Fibroblast of lung (primary cell): Measurements from ENCODE around the gene OGFOD2.

ENCODE experiments used
- CTCF ChIP-seq, 2 donors: IDR thresholded peaks in 1 of 2; conservative IDR thresholded peaks in 1 of 2; 1 replicate in 1 of 2; 2 replicates in 1 of 2; pipeline ENCODE4 v1.5.1; 2011 to 2012; ENCODE audit warnings: low read length in 2 of 2, control low read depth in 1 of 2, inconsistent platforms in 1 of 2, low read depth in 1 of 2, mild to moderate bottlenecking in 1 of 2
- EZH2 ChIP-seq: IDR thresholded peaks from 2 replicates; pipeline ENCODE4 v1.5.1; 2012; ENCODE audit warnings: low read length, control low read depth, mild to moderate bottlenecking; ENCODE audit errors: missing control alignments

DNA sequence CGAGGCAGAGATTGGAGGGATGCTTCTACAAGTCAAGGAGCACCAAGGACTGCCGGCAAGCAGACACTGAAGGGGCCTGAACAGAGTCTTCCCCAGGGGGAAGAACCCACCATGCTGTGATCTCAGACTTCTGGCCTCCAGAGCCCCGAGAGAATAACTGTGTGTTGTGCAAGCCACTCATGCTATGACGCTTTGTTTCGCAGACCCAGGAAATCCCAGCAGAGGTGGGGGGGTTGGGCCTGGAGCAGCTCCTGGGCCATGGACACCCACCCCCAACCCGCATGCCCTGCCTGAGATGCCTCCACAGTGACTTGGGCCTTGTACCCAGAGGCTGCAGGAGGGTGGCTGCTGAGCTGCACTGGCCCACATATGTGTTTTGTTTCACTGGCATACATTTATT lies 36.7 kb downstream of the OGFOD2 start:
- TF ChIP-seq EZH2 (no peak), CTCF (conservative IDR thresholded peaks at IDR 0.05 in 1 of 2, IDR thresholded peaks at IDR 0.05 in 1 of 2; ENCODE audit: low read depth in 1 of 2, low read length in 2 of 2) (no peak)
